Activated CD4-positive, alpha-beta memory T cell treated with anti-CD3 and anti-CD28 coated beads for 36 hours (primary cell): ENCODE results near the gene COP1. TPM values are rescaled to one million over a fixed set of nuclear protein-coding genes. Genes with fewer than 3 reads are reported as not detected.
"Not testable (repeated sequence)": the region's sequence is repeated elsewhere in the genome, so short reads cannot be mapped to it uniquely, and the experiment has no call there.

Experiments
- CTCF ChIA-PET: fragments of 350-600 bp; sonication (Branson Sonifier 250); formaldehyde crosslinking; loops from one replicate; lab custom pipeline; 2021; ENCODE audit warnings: antibody characterized with exemption, inconsistent platforms; lab: Charles Lee
- POLR2A ChIA-PET: fragments of 350-600 bp; sonication (Branson Sonifier 250); formaldehyde crosslinking; loops from one replicate; lab custom pipeline; 2021; ENCODE audit warnings: antibody characterized with exemption; lab: Charles Lee
- DNase-seq: peaks from one replicate; pipeline ENCODE4 v3.0.0-alpha.2; 2020
- H3K27ac Mint-ChIP-seq: one replicate; pipeline ENCODE4 v1.8.0; 2021; ENCODE audit warnings: mixed read lengths
- H3K27me3 Mint-ChIP-seq: one replicate; pipeline ENCODE4 v1.8.0; 2021; ENCODE audit warnings: mixed read lengths
- H3K36me3 Mint-ChIP-seq: one replicate; pipeline ENCODE4 v1.8.0; 2021; ENCODE audit warnings: mixed read lengths
- H3K4me1 Mint-ChIP-seq: one replicate; pipeline ENCODE4 v1.8.0; 2021; ENCODE audit warnings: low read depth, mixed read lengths
- H3K4me3 Mint-ChIP-seq: one replicate; pipeline ENCODE4 v1.8.0; 2021; ENCODE audit warnings: mild to moderate bottlenecking, mixed read lengths
- H3K9me3 Mint-ChIP-seq: one replicate; pipeline ENCODE4 v1.8.0; 2021; ENCODE audit warnings: mixed read lengths
- intact Hi-C: fragments of 100-400 bp; cut with micrococcal nuclease; formaldehyde crosslinking; loops from one replicate; pipeline ENCODE4 v1.15.1; 2023
- total RNA-seq, 2 experiments: library from RNA; stranded (reverse); gene quantifications; one replicate each; pipeline ENCODE4 v1.2.3, GENCODE V29; 2021

The COP1 gene
- total RNA-seq, 2 experiments from 2014 or later, result 34.2 to 34.7 TPM

DNA sequence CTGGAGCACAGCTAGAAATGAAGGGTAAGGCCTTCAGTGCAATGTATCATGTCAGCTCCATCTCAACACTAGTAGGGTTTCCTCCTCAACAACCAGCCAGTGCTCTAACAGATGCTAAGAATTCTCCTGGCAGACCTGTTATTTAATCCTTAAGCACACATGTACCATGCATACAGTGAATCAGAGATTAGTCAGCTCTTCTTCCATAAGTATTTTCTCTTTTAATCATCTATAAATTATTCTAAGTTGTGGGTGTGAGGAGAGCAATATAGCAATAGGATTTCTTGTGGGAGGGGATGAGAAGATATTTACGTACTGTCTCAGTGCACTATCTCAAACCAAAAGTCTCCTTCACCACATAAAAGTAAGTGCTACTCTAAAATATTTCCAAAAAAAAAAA is 95.3 kb downstream of the COP1 start:
- no peak for DNase-seq
- Mint-ChIP-seq H3K36me3 (peaks cover 48% of the 10 kb centered on the region), H3K4me1 (peaks cover 15% of the 10 kb centered on the region), H3K4me3 (no peak overlapping the region), H3K27ac (no peak overlapping the region), H3K9me3 (no peaks in the 10 kb centered on the region), H3K27me3 (no peaks in the 10 kb centered on the region)
- ChIA-PET POLR2A (no interaction called here), CTCF (no interaction called here)
- intact Hi-C loops, result no loop called here

DNA sequence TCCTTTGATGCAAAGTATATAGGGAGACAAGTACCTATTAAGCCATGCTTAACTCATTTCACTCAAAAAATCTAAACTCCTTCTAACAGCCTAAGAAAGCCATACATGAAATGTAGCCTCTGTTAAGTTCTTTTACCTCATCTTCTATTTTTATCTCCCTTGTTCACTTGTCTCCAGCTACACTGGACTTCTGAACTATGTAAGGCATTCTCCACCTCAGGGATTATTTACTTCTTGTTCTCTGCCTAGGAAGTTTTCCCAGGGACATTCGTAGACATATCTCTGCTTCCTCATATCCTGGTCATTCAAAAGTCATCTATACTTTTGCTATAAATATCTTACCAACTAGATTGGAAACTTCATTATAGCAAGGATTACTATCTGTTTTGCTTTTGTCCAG is 96.9 kb downstream of the COP1 start:
- intact Hi-C loops, result no loop called here
- peaks cover 51% of the 10 kb centered on the region for H3K36me3 Mint-ChIP-seq

DNA sequence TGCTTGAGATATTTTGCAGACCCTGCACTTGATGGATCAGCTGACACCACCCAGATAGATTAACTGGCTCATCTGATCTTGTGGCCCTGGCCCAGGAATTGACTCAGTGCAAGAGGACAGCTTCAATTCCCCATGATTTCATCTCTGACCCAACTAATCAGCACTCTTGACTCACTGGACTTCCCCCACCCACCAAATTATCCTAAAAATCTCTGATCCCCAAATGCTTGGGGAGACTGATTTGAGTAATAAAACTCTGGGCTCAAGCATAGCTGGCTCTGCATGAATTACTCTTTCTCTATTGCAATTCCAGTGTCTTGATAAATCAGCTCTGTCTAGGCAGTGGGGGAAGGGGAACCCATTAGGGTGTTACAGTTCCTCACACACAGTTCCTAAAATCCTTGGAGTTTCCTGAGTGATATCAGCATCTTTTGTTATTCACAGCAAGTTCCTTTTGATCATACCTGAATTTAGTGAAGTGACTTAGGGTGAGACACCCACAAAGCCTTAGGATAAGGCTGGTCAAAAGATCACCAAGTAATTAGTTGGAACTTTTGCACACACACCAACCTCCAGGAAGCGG is 104.2 kb downstream of the COP1 start:
- POLR2A ChIA-PET, result interaction anchor here (1.5 kb wide), 1 partner anchor 93 kb away, joined by 4 read pairs; no protein-coding TSS in a partner anchor
- CTCF ChIA-PET, result no interaction called here

More for the DNA sequence above, 96.9 kb downstream of the COP1 start:
- Mint-ChIP-seq H3K4me1 (peaks cover 15% of the 10 kb centered on the region), H3K4me3 (no peak overlapping the region), H3K9me3 (no peaks in the 10 kb centered on the region), H3K27me3 (no peaks in the 10 kb centered on the region), H3K27ac (no peak overlapping the region)
- no peak for DNase-seq
- CTCF ChIA-PET, result no interaction called here
- POLR2A ChIA-PET, result no interaction called here

DNA sequence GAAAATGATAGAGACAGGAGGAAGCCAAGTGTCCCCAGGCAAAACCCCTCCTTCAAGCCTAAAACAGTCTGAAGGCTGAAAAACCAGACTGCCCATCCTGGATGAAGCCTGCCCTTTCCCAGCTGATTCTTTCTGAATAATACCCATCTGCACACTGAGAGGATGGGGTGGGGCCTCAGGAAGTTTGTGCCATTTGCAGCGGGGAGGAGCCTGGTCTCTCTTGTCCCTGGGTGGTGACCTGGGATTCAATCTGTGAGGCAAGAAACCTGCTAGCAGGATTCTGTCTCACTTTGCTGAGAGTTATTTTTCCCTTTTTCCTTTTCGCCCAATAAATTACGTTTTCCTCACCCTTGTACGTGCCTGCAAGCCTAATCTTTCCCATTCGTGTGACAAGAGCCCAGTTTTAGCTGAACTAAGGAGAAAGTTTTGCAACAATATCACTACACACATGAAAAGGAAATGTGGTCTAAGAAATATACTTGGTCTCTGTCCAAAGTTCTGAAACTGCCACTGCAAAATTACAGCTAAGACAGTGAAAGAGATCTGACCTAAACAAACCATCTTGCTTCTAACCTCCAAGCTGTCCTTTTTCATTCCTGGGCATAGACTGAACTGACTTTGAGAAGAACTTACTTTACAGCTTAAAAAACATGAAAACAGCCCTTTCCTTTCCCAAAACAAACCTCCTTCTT is 105.0 kb downstream of the COP1 start:
- POLR2A ChIA-PET, result interaction anchor here (1.5 kb wide), 1 partner anchor 94 kb away, joined by 4 read pairs; no protein-coding TSS in a partner anchor
- no peak for DNase-seq
- intact Hi-C loops, result no loop called here
- H3K9me3 Mint-ChIP-seq, result peaks cover 35% of the 10 kb centered on the region
- H3K4me1 Mint-ChIP-seq, result peaks cover 12% of the 10 kb centered on the region
- H3K36me3 Mint-ChIP-seq, result peaks cover 74% of the 10 kb centered on the region
- H3K27me3 Mint-ChIP-seq, result no peaks in the 10 kb centered on the region
- CTCF ChIA-PET, result no interaction called here
- no peak overlapping the region for H3K27ac Mint-ChIP-seq
- no peak overlapping the region for H3K4me3 Mint-ChIP-seq

More for the DNA sequence above, 104.2 kb downstream of the COP1 start:
- H3K36me3 Mint-ChIP-seq, result peaks cover 70% of the 10 kb centered on the region
- H3K4me1 Mint-ChIP-seq, result peaks cover 12% of the 10 kb centered on the region
- peaks cover 35% of the 10 kb centered on the region for H3K9me3 Mint-ChIP-seq
- no peak overlapping the region for H3K4me3 Mint-ChIP-seq
- intact Hi-C loops, result no loop called here
- H3K27me3 Mint-ChIP-seq, result no peaks in the 10 kb centered on the region
- H3K27ac Mint-ChIP-seq, result no peak overlapping the region
- DNase-seq, result peak; percentile 23

DNA sequence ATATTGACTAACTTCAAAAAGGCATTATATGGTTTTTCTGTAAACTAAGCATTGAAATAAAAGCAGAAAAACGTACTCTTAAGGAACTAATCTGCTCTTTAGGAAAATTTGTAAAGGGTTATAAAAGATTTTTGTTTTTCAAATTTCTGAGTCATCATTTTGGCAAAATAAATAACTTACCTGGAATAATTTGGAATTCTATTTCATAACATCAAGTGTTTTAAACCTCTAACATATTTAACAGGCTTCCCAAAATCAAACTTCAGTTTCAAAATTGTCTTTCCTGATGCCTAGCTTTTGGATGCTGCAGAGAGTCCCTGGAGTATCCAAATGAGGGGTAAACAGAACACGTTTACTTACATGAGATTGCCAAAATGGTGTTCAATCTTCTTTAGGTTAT is 108.5 kb downstream of the COP1 start:
- peaks cover 35% of the 10 kb centered on the region for H3K9me3 Mint-ChIP-seq
- POLR2A ChIA-PET, result no interaction called here
- intact Hi-C loops, result no loop called here
- peaks cover 13% of the 10 kb centered on the region for H3K4me1 Mint-ChIP-seq
- CTCF ChIA-PET, result no interaction called here
- DNase-seq, result no peak
- no peaks in the 10 kb centered on the region for H3K27me3 Mint-ChIP-seq
- no peak overlapping the region for H3K27ac Mint-ChIP-seq
- peaks cover 72% of the 10 kb centered on the region for H3K36me3 Mint-ChIP-seq
- no peak overlapping the region for H3K4me3 Mint-ChIP-seq

DNA sequence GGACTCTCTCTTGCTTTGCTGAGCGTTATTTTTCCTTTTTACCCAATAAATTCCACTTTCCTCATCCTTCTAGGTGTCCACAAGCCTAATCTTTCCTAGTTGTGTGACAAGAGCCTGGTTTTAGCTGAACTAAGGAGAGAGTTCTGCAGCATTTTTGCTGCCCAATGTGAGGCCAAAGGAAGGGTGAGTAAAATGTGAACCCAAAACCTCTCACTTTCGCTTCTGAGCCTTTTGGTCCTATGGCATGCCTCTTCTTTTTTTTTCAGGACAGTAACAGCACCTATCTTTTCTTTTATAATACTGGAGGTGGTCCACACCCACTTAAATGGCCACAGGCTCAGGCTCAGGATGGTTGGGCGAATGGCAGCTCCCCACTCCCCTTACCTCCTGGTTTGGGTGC is 111.1 kb downstream of the COP1 start:
- H3K4me1 Mint-ChIP-seq, result peaks cover 2% of the 10 kb centered on the region
- CTCF ChIA-PET, result no interaction called here
- H3K4me3 Mint-ChIP-seq, result no peak overlapping the region
- no peaks in the 10 kb centered on the region for H3K27me3 Mint-ChIP-seq
- H3K27ac Mint-ChIP-seq, result no peak overlapping the region
- intact Hi-C loops, result no loop called here
- H3K9me3 Mint-ChIP-seq, result peaks cover 22% of the 10 kb centered on the region
- no peak for DNase-seq
- POLR2A ChIA-PET, result no interaction called here
- H3K36me3 Mint-ChIP-seq, result peaks cover 53% of the 10 kb centered on the region

DNA sequence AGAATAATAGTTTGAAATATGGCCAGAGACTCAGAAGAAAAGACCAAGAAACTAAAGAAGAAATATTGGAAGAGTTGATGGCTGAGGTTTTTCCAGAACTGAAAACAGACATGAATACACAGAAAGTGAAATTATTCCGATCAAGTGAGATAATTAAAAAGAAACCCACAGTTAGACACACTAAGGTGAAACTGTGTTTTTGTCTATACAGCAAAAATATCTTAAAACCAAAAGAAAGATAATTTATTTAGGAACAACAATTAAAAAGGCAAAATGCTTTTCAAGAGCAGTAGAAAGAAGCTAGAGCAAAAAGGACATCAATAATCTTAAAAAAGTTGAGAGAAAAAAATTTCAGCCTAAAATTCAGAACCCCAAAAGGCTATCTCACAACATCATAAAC is 116.3 kb downstream of the COP1 start:
- H3K27ac Mint-ChIP-seq, result no peak overlapping the region
- H3K27me3 Mint-ChIP-seq, result no peaks in the 10 kb centered on the region
- intact Hi-C loops, result no loop called here
- peaks cover 5% of the 10 kb centered on the region for H3K4me1 Mint-ChIP-seq
- POLR2A ChIA-PET, result no interaction called here
- H3K4me3 Mint-ChIP-seq, result no peak overlapping the region
- DNase-seq, result no peak
- peaks cover 10% of the 10 kb centered on the region for H3K9me3 Mint-ChIP-seq
- CTCF ChIA-PET, result no interaction called here
- peaks cover 35% of the 10 kb centered on the region for H3K36me3 Mint-ChIP-seq

DNA sequence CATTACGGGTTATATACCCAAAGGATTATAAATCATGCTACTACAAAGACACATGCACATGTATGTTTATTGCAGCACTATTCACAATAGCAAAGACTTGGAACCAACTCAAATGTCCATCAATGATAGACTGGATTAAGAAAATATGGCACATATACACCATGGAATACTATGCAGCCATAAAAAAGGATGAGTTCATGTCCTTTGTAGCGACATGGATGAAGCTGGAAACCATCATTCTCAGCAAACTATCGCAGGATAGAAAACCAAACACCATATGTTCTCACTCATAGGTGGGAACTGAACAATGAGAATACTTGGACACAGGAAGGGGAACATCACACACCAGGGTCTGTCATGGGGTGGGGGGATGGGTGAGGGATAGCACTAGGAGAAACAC is 119.3 kb downstream of the COP1 start:
- H3K27ac Mint-ChIP-seq, DNase-seq, H3K27me3 Mint-ChIP-seq, CTCF ChIA-PET, H3K4me1 Mint-ChIP-seq, POLR2A ChIA-PET, H3K9me3 Mint-ChIP-seq, H3K4me3 Mint-ChIP-seq, intact Hi-C loops: not testable (repeated sequence)
- peaks cover 41% of the 10 kb centered on the region for H3K36me3 Mint-ChIP-seq

DNA sequence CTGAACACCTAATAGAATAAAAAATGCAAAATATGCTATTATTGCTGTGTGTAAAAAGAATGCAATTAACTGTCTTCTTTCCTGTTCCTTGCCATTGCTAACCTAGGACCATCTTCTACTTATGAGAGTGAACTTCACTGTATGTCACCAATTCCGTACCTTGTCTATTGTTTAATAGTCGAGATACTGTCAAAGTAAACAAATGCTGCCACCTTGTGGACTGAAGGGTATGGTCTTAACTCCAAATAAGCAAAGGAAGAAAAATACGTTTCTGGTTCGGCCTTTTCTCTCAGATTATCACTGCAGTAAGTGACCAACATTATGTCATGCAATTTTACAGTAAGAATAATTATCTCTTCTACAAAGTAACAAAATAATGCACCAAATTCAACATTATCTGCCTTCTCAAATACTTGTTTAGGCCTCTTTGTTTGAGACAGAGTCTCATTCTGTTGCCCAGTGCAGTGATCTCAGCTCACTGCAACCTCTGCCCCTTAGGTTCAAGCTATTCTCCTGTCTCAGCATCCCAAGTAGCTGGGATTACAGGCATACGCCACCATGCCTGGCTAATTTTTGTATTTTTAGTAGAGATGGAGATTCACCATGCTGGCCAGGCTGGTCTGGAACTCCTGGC is 133.4 kb downstream of the COP1 start:
- POLR2A ChIA-PET, result no interaction called here
- Mint-ChIP-seq H3K27me3 (no peaks in the 10 kb centered on the region), H3K4me1 (peaks cover 3% of the 10 kb centered on the region), H3K9me3 (peaks cover 25% of the 10 kb centered on the region), H3K4me3 (no peak overlapping the region), H3K36me3 (peaks cover 45% of the 10 kb centered on the region), H3K27ac (no peak overlapping the region)
- DNase-seq, result no peak
- intact Hi-C loops, result loop anchor here (10.0 kb wide), 1 partner anchor 699 kb away; no protein-coding TSS in a partner anchor
- CTCF ChIA-PET, result interaction anchor here (1.1 kb wide), 1 partner anchor 317 kb away, joined by 3 read pairs; no protein-coding TSS in a partner anchor

DNA sequence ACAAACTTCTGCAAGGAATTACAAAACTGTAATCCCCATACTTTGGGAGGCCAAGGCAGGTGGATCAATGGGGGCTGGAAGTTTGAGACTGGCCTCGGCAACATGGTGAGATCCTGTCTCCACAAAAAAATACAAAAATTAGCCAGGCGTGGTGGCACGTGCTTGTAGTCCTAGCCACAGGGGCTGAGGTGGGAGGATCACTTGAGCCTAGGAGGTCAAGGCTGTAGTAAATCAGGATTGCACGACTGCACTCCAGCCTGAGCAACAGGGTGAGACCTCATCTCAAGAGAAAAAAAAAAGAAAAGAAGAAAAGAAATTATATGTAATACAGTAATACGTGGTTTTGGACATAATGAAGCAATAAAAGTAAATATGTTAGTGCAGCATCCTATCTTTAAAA is 138.2 kb downstream of the COP1 start:
- no peak overlapping the region for H3K27ac Mint-ChIP-seq
- DNase-seq, result no peak
- CTCF ChIA-PET, result no interaction called here
- no peaks in the 10 kb centered on the region for H3K9me3 Mint-ChIP-seq
- peaks cover 6% of the 10 kb centered on the region for H3K4me1 Mint-ChIP-seq
- no peaks in the 10 kb centered on the region for H3K27me3 Mint-ChIP-seq
- H3K36me3 Mint-ChIP-seq, result peaks cover 24% of the 10 kb centered on the region
- POLR2A ChIA-PET, result no interaction called here
- intact Hi-C loops, result no loop called here
- no peak overlapping the region for H3K4me3 Mint-ChIP-seq

DNA sequence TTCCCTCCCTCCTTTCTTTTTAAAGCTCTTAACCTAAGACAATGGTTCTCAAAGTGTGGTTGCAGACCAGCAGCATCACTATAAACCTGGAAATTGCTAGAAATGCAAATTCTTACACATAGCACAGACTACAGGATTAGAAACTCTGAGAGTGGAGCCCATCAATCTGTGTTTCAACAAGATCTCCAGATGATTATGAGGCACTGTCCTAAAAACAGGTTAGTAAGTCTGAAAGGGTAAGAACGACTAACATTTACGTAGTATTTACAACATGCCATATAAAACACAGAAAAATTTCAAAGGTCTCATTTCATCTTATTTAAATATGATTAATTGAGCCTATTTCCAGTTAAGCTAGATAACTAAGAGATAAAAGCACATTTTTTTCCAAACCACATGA is 138.8 kb downstream of the COP1 start:
- Mint-ChIP-seq H3K4me1 (peaks cover 6% of the 10 kb centered on the region), H3K9me3 (no peaks in the 10 kb centered on the region), H3K27me3 (no peaks in the 10 kb centered on the region), H3K36me3 (peaks cover 24% of the 10 kb centered on the region), H3K27ac (no peak overlapping the region), H3K4me3 (no peak overlapping the region)
- no peak for DNase-seq
- intact Hi-C loops, result no loop called here
- ChIA-PET POLR2A (interaction anchor here (0.7 kb wide), 1 partner anchor 40 kb away, joined by 3 read pairs; no protein-coding TSS in a partner anchor), CTCF (no interaction called here)

DNA sequence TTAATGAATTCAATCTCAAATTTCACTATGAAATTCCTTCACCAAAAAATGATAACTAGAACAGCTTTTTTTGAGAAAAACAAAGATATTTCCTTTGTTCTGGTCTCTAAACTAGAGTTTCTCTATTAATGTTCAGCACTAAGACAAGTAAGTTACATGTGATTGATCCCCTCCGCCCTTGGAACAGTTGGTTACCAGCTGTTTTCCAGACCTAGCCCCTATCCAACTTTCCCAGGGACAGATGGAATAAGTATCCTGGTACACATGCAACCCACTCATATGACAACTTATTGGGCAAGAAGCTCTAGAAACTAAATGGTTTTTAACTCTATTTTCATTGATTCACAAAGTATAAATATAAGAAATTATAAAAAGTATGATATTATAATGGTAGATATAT is 140.4 kb downstream of the COP1 start:
- Mint-ChIP-seq H3K36me3 (peaks cover 24% of the 10 kb centered on the region), H3K27ac (no peak overlapping the region), H3K4me1 (peaks cover 6% of the 10 kb centered on the region), H3K27me3 (no peaks in the 10 kb centered on the region), H3K4me3 (no peak overlapping the region), H3K9me3 (no peaks in the 10 kb centered on the region)
- POLR2A ChIA-PET, result no interaction called here
- intact Hi-C loops, result no loop called here
- CTCF ChIA-PET, result interaction anchor here (0.9 kb wide), 1 partner anchor 8 kb away, joined by 3 read pairs; no protein-coding TSS in a partner anchor
- no peak for DNase-seq
